ENCODE results near the gene FTO. TPM values are rescaled to one million over a fixed set of nuclear protein-coding genes. Genes with fewer than 3 reads are reported as not detected.

Gene FTO
- total and polyA plus RNA-seq, 2 of the 13 experiments (the other 11 are each of a cell fraction or from before 2014, with no cell fraction given) = 41.6 to 55.8 TPM

GRCh38 chr16:54040480-54040879 lies 336.5 kb downstream of the FTO start:
- in situ Hi-C loops (cut with HindIII; ENCODE audit: extremely low pct_ligation_motif_present, low pct_unique_long_range_greater_than_20kb) = no loop called here
- Histone ChIP-seq H4K20me1 (ENCODE audit: insufficient read depth, low read length) (no peaks in the 10 kb centered on the region), H3K36me3 (replicated peaks in 1 of 2; ENCODE audit: control insufficient read depth in 1 of 2, insufficient read depth in 2 of 2, low read length in 2 of 2) (no peaks in the 10 kb centered on the region), H3K4me3 (replicated peaks in 1 of 3; ENCODE audit: insufficient read depth in 1 of 3, low read depth in 2 of 3, low read length in 3 of 3) (no peak overlapping the region; a peak in 1 of 6 replicates), H3K27me3 (ENCODE audit: control insufficient read depth in 1 of 2, insufficient read depth in 2 of 2, low read length in 2 of 2) (no peaks in the 10 kb centered on the region), H3K79me2 (ENCODE audit: insufficient read depth, low read length) (no peaks in the 10 kb centered on the region), H3K9me3 (ENCODE audit: low read length) (no peaks in the 10 kb centered on the region; the same call in 1 of the 2 replicates), H3K27ac (ENCODE audit: extremely low read length, insufficient read depth, low read length) (peak overlapping the region; percentile 37), H3K4me1 (ENCODE audit: insufficient read depth, low read length) (peaks cover 30% of the 10 kb centered on the region), H3K9ac (ENCODE audit: insufficient read depth, low read depth, low read length) (no peak overlapping the region), H3K4me2 (ENCODE audit: low read depth, low read length) (peak overlapping the region; percentile 33), H2AFZ (ENCODE audit: low read length) (no peak overlapping the region)
- DNase-seq (ENCODE audit: low spot score) (peak; percentile 86), ATAC-seq (peak; percentile 94), FAIRE-seq (peak; percentile 87)
- intact Hi-C loops (cut with micrococcal nuclease; ENCODE audit: unreplicated experiment) = no loop called here
- CTCF ChIA-PET (ENCODE audit: low intra/inter-chr PET ratio, low total read pairs) = no interaction called here
- no TSS peak for BruUV-seq (replicated peaks)
- POLR2A ChIA-PET = interaction anchor here (0.7 to 1.0 kb wide), 2 partner anchors 120 to 140 kb away, joined by 3 to 4 read pairs; no protein-coding TSS in a partner anchor
- WGBS (ENCODE audit: low lambda C conversion rate) = 8% methylated on average over 5 of the region's 5 CpGs
- TF ChIP-seq TGIF2 (CRISPR knock-in tag; IDR thresholded peaks at IDR 0.05) (no peak), ZSCAN25 (CRISPR knock-in tag; IDR thresholded peaks at IDR 0.05) (no peak), TFE3 (CRISPR knock-in tag; IDR thresholded peaks at IDR 0.05) (peak; percentile 92), SOX13 (IDR thresholded peaks at IDR 0.05) (no peak), SOX13 (CRISPR knock-in tag; conservative IDR thresholded peaks at IDR 0.05 in 1 of 2, IDR thresholded peaks at IDR 0.05 in 1 of 2) (peak in 1 of 2 experiments; percentile 61; a peak in 2 of 4 replicates), ERF (CRISPR knock-in tag; IDR thresholded peaks at IDR 0.05) (peak; percentile 78), ZNF766 (CRISPR knock-in tag; IDR thresholded peaks at IDR 0.05; ENCODE audit: borderline replicate concordance) (0 out of 2 replicates have a peak, but pooled peaks have one; percentile 17), SRSF4 (IDR thresholded peaks at IDR 0.05; ENCODE audit: low read depth, low read length, poor library complexity, severe bottlenecking) (no peak), RAD21 (CRISPR knock-in tag; IDR thresholded peaks at IDR 0.05) (no peak), HMGXB3 (CRISPR knock-in tag; IDR thresholded peaks at IDR 0.05; ENCODE audit: borderline replicate concordance) (peak; percentile 24; the same call in 1 of the 2 replicates), FOXA3 (CRISPR knock-in tag; IDR thresholded peaks at IDR 0.05) (peak; percentile 62; the same call in 1 of the 2 replicates), ZNF124 (CRISPR knock-in tag; IDR thresholded peaks at IDR 0.05) (0 out of 2 replicates have a peak, but pooled peaks have one; percentile 47), NR2C2 (CRISPR knock-in tag; IDR thresholded peaks at IDR 0.05; ENCODE audit: borderline replicate concordance) (no peak), CC2D1A (CRISPR knock-in tag; IDR thresholded peaks at IDR 0.05) (no peak), ZBTB37 (CRISPR knock-in tag; IDR thresholded peaks at IDR 0.05) (no peak), ZNF792 (CRISPR knock-in tag; IDR thresholded peaks at IDR 0.05) (0 out of 2 replicates have a peak, but pooled peaks have one; percentile 45), ZNF234 (CRISPR knock-in tag; conservative IDR thresholded peaks at IDR 0.05) (no peak; the same call in 1 of the 2 replicates), MAX (IDR thresholded peaks at IDR 0.05) (peak; percentile 58), RBFOX2 (IDR thresholded peaks at IDR 0.05; ENCODE audit: low read depth, low read length) (no peak), ARNT (IDR thresholded peaks at IDR 0.05) (no peak)
